ENCODE results near the gene CYS1. TPM values are rescaled to one million over a fixed set of nuclear protein-coding genes. Genes with fewer than 3 reads are reported as not detected.

The CYS1 gene
- total and polyA plus RNA-seq, 2 donors (not counting 3 experiments of a cell fraction or from before 2014, with no cell fraction given) = not detected

DNA sequence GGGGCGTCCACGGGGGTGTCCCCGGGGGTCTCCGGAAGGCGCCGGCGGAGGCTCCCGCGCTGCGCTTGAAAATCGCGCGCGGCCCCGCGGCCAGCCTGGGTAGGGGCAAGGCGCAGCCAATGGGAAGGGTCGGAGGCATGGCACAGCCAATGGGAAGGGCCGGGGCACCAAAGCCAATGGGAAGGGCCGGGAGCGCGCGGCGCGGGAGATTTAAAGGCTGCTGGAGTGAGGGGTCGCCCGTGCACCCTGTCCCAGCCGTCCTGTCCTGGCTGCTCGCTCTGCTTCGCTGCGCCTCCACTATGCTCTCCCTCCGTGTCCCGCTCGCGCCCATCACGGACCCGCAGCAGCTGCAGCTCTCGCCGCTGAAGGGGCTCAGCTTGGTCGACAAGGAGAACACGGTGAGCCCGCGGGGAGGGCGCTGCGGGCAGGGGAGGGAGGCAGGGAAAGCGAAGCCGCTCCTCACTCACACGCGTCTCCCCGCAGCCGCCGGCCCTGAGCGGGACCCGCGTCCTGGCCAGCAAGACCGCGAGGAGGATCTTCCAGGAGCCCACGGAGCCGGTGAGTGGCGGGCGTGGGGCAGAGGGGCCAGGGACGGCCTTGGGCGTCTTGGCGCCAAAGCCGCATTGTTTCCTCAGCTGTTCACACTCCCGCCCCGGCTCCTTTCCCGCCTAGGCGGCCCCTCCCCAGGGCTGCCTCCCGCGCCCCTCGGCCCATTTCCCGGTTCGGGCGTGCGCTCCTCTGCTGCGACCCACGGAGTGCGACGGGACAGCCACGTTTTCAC is 42.5 kb upstream of the CYS1 start, which contains the start of gene RRM2:
TSS of gene RRM2 (plus strand) at position 240 of the 781 bp plus-strand sequence. CDS start at position 300, 60 bp downstream.
- Histone ChIP-seq H3K27ac (ENCODE audit: insufficient read depth, low read depth, low read length) (peak within 1 kb of the TSS; percentile 60), H3K9me1 (replicated peaks; ENCODE audit: control insufficient read depth, extremely low read depth, insufficient read depth, low read length) (no peaks in the 10 kb centered on the region), H3K4me2 (ENCODE audit: insufficient read depth, low read length) (peak within 1 kb of the TSS; percentile 80), H3K4me1 (ENCODE audit: control insufficient read depth, extremely low read depth, insufficient read depth, low read length) (peaks cover 53% of the 10 kb centered on the region), H3K9ac (replicated peaks; ENCODE audit: extremely low read depth, insufficient read depth, low read length) (peak within 1 kb of the TSS; percentile 77), H3K27me3 (ENCODE audit: control insufficient read depth in 2 of 2, insufficient read depth in 2 of 2, low read length in 2 of 2) (no peaks in the 10 kb centered on the region), H3K79me2 (ENCODE audit: control insufficient read depth, insufficient read depth, low read length) (peaks cover 51% of the 10 kb centered on the region), H2AFZ (ENCODE audit: low read depth, low read length) (peak within 1 kb of the TSS; percentile 56), H3K9me3 (replicated peaks; ENCODE audit: control insufficient read depth, insufficient read depth, low read length) (no peaks in the 10 kb centered on the region), H3K36me3 (ENCODE audit: control insufficient read depth in 2 of 2, extremely low read depth in 1 of 2, insufficient read depth in 2 of 2, low read length in 2 of 2) (peaks cover 0 to 14% of the 10 kb centered on the region in 2 experiments), H4K20me1 (replicated peaks; ENCODE audit: control insufficient read depth, extremely low read depth, insufficient read depth, low read length) (no peaks in the 10 kb centered on the region), H3K4me3 (replicated peaks in 1 of 3; ENCODE audit: insufficient read depth in 1 of 3, low read depth in 1 of 3, low read length in 3 of 3) (peak within 1 kb of the TSS; percentile 59 to 91 (median 70))
- dilution Hi-C loops (cut with MboI; ENCODE audit: extremely low pct_ligation_motif_present, low sequenced_read_pairs) (no loop called here), intact Hi-C loops (cut with micrococcal nuclease) (loop anchor here (2.0 to 10.0 kb wide), 2 partner anchors 180 to 452 kb away; partner anchors contain the start of gene HPCAL1)
- FAIRE-seq = no peak
- TF ChIP-seq POLR2A (IDR thresholded peaks at IDR 0.05; ENCODE audit: low read depth, low read length) = peak; percentile 93
- TF ChIP-seq POLR2AphosphoS5 (IDR thresholded peaks at IDR 0.05; ENCODE audit: insufficient read depth, low read depth, low read length) = peak; percentile 90
- TF ChIP-seq, protein P1, sequence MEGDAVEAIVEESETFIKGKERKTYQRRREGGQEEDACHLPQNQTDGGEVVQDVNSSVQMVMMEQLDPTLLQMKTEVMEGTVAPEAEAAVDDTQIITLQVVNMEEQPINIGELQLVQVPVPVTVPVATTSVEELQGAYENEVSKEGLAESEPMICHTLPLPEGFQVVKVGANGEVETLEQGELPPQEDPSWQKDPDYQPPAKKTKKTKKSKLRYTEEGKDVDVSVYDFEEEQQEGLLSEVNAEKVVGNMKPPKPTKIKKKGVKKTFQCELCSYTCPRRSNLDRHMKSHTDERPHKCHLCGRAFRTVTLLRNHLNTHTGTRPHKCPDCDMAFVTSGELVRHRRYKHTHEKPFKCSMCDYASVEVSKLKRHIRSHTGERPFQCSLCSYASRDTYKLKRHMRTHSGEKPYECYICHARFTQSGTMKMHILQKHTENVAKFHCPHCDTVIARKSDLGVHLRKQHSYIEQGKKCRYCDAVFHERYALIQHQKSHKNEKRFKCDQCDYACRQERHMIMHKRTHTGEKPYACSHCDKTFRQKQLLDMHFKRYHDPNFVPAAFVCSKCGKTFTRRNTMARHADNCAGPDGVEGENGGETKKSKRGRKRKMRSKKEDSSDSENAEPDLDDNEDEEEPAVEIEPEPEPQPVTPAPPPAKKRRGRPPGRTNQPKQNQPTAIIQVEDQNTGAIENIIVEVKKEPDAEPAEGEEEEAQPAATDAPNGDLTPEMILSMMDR (IDR thresholded peaks at IDR 0.05; ENCODE audit: extremely low read depth in 1 of 2, insufficient read depth in 1 of 2, low read depth in 1 of 2, low read length in 2 of 2) = no peak
- TF ChIP-seq MAX (IDR thresholded peaks at IDR 0.05; ENCODE audit: insufficient read depth, insufficient read length) = peak; percentile 54
- TF ChIP-seq EZH2 (IDR thresholded peaks at IDR 0.05; ENCODE audit: borderline replicate concordance, low read depth, low read length, severe bottlenecking) = no peak
- TSS peak; percentile 62 for BruUV-seq (replicated peaks)
- DNase-seq (ENCODE audit: low read depth, low spot score) = peak; percentile 88
- POLR2A ChIA-PET = no interaction called here
- CTCF ChIA-PET = interaction anchor here (0.6 to 4.7 kb wide), 4 partner anchors 47 to 312 kb away, joined by 4 to 299 read pairs (median 31); no protein-coding TSS in a partner anchor

Measured in endothelial cell of umbilical vein (primary cell).